Subcutaneous adipose tissue (tissue), 4 donors: ENCODE measurements around the gene FGR. TPM values are rescaled to one million over a fixed set of nuclear protein-coding genes. Genes with fewer than 3 reads are reported as not detected.

Experiments
- total RNA-seq, 4 donors: library from RNA; depleted of rRNA; stranded (reverse); fragments of >200 nt; gene quantifications; one replicate each; pipeline ENCODE4 v1.1.0, GENCODE V29; 2016
- TF ChIP-seq, protein P1 (sequence below): fragments of 450-650 bp; IDR thresholded peaks from one replicate; pipeline ENCODE4 v1.5.1; 2016; ENCODE audit warnings: low read depth, mild to moderate bottlenecking, control low read depth, antibody characterized with exemption, moderate library complexity

The FGR gene
- total RNA-seq, 4 donors from 2014 or later: 22.4 to 179 (median 44.6) TPM

DNA sequence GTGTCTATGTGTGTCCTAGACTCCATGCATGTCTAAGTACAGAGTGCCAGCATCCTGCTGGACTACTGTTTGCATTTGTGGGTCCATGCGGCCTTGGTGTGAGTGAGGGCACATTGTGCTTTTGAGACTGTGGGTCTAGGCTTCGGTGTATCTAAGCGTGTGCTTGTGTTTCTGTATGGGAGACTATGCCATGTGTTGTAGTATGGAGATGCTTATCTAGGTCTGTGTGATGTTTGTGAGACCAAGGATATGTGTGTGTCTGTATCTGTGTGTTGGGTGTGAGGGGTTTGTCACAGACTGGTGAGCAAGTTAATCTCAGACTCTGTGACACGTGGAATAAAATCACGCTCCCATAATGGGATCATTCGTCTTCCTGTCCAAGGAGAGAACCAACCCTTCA is 45.5 kb downstream of the FGR start:
- TF ChIP-seq, protein P1, sequence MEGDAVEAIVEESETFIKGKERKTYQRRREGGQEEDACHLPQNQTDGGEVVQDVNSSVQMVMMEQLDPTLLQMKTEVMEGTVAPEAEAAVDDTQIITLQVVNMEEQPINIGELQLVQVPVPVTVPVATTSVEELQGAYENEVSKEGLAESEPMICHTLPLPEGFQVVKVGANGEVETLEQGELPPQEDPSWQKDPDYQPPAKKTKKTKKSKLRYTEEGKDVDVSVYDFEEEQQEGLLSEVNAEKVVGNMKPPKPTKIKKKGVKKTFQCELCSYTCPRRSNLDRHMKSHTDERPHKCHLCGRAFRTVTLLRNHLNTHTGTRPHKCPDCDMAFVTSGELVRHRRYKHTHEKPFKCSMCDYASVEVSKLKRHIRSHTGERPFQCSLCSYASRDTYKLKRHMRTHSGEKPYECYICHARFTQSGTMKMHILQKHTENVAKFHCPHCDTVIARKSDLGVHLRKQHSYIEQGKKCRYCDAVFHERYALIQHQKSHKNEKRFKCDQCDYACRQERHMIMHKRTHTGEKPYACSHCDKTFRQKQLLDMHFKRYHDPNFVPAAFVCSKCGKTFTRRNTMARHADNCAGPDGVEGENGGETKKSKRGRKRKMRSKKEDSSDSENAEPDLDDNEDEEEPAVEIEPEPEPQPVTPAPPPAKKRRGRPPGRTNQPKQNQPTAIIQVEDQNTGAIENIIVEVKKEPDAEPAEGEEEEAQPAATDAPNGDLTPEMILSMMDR: no peak

DNA sequence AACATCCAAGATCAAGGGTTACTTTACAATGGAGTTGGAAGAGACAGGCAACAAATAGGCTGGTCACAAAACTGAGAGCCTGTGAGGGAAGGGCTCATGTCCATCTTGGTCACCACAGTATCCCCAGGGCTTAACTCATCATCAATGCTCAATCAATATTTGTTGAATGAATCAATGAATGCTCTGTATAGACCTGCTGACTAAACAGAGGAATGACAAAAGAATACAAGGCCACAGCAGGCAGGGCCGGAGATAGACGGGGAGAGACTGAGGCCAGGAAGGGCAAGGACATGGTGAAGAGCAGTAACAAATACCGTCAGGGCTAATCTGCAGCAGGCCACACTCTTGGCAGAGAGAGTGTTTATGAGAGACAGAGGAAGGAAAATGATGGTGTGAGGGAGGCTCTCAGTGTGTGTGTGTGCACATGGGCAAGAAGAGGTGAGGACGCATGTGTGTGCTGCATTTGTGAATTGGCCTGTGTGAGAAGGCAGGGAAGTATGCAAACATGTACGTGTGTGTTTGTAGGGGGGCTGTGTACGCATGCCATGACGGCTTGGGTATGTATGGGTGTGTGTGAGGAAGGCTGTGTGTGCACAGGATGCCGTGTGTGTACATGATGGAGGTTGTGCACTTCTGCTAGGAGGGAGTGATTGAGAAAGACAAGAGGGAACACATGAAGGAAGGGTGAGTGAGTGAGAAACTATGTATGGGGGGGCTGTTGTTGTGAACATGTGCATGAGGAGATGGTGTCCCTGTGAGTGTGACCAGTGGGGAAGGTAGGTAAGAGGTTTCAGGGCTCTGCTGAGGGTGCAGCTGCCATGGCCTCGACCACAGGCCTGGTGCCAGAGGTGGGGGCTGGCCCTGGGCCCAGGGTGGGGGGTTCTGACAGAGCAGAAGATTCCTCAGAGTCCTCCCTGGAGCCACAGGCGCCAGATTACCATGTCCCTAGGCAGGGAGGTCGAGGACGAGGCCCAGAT is 46.4 kb downstream of the FGR start:
- TF ChIP-seq, protein P1: no peak

DNA sequence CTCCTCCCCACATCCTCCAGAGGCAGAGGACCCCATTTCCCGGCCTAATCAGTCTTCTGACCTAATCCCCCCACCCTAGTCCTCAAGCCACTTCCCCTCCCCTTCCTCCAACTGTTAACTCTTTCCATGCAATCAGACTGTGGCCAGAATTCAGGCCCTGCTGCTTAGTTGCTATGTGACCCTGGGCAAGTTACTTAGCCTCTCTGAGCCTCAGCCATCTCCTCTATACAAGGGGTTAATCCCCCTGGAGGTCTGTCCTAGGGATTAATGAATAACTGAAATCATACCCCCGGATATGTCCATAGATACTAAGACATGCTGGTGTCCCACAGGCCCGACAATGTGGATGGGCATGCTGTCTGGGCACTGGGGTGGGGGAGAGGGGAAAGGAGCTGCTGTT is 49.3 kb downstream of the FGR start:
- TF ChIP-seq, protein P1: no peak

DNA sequence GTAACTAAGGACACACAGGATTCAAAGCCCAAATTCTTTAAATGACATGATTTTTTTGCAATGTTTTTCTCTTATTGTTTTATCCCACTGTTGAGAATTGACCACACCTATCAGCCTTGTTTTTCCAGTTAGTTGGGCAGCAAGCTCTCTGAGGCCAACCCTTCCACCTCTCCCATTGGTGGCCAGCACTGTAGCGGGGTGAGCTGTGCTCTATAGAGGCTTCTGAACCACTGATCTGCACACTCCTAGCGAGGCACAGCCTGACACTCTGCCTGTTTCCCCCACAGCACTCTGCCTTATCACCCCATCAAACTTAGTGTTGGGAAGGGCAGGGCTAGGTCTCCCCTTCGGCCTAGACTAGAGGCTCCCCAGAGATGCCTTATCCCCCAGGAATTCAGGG is 50.5 kb downstream of the FGR start:
- TF ChIP-seq, protein P1: no peak

DNA sequence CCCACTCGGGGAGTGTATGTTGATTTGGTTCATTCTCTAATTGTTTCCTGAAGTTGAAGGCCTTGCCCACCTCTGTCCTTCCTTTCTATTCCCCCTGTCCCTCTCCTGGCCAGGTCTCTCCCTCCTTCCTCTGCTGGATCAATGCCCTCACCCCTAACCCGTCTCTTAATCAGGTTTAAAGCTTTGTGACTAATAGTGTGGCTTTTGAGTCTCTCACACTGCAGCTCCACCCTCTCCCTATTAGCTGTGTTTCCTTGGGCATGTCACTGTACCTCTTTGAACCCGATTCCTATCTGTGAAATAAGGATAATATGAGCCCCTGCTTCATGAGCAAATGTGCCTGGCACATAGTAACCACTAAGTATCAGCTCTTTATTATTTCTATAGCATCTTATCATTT is 51.5 kb downstream of the FGR start:
- TF ChIP-seq, protein P1: no peak

DNA sequence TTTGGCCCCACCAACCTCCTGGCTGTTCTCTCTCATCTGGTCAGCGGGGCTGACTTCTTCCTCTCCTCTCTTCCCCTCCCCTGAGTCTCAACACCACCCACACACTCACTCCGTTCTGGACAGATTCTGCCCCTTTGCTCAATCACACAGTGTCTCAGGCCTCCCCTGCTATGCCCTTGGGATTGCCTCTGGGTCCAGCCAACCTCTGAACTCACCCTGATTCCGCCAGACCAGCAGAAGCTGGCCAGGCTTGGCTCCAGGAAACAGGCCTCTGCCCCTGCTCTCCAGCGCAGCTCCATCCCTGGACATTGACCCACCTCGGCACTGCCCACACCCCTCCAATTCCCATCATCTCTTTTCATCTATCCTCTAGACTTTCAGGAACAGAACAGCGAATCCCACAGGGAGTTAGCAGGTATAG is 53.2 kb downstream of the FGR start:
- TF ChIP-seq, protein P1: no peak

DNA sequence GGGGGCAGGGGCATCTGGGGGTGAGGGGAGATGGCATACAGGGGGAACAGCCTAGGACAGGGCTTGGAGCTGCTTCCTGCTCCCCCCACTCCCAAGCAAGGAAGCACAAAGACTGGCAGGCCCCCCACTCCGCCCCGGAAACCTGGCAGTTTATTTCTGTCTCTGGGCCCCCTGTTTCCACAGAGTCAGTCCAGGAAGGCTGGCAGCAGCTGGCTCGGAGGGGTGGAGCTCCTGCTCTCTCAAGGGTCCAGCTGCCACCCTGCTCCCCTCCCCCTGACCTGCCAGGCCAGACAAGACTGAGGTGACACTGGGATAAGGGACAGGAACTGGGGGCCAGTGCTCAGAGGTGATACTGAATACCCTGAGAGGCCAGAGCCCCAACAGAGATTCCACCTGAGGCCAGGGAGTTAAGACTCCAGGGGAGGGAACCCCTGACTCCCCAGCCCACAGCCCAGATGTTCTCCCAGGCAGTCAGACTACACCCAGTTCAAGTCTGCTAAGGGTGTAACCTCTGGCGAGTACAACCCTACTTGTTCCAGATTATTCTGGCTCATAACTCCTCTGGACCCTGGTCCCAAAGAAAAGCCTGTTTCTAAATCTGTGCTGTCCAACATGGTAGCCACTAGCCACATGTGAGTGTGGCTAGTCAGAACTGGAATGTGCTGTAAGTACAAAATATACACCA is 57.3 kb downstream of the FGR start:
- TF ChIP-seq, protein P1: no peak
